Neural crest cell (in vitro differentiated cells): ENCODE measurements around the gene TAP1. TPM values are rescaled to one million over a fixed set of nuclear protein-coding genes. Genes with fewer than 3 reads are reported as not detected.
"Not testable (repeated sequence)": the region's sequence is repeated elsewhere in the genome, so short reads cannot be mapped to it uniquely, and the experiment has no call there.

ENCODE experiments used
- DNase-seq: peaks from one replicate; pipeline ENCODE4 v3.0.0; 2021; ENCODE audit warnings: low read depth, mixed read lengths, low spot score
- H3K27ac Mint-ChIP-seq: one replicate; pipeline ENCODE4 v1.8.0; 2021; ENCODE audit warnings: mild to moderate bottlenecking, mixed read lengths; ENCODE audit not compliant: unreplicated experiment
- H3K27me3 Mint-ChIP-seq: 2 replicates; pipeline ENCODE4 v1.8.0; 2021; ENCODE audit warnings: low read depth, mild to moderate bottlenecking, mixed read lengths
- H3K36me3 Mint-ChIP-seq: 2 replicates; pipeline ENCODE4 v1.8.0; 2021; ENCODE audit warnings: low read depth, mild to moderate bottlenecking, mixed read lengths
- H3K4me1 Mint-ChIP-seq: 2 replicates; pipeline ENCODE4 v1.8.0; 2021; ENCODE audit warnings: mixed read lengths
- H3K4me3 Mint-ChIP-seq: one replicate; pipeline ENCODE4 v1.8.0; 2021; ENCODE audit warnings: mild to moderate bottlenecking, mixed read lengths
- H3K9me3 Mint-ChIP-seq: 2 replicates; pipeline ENCODE4 v1.8.0; 2021; ENCODE audit warnings: mixed read lengths
- total RNA-seq: library from RNA; stranded (reverse); gene quantifications from 2 replicates; pipeline ENCODE4 v1.2.1, GENCODE V29; 2021
- TF ChIP-seq, protein P1 (sequence below): fragments of 200-600 bp; sonication (generic); conservative IDR thresholded peaks from 2 replicates; pipeline ENCODE4 v1.5.0; 2021; ENCODE audit warnings: antibody characterized with exemption, mild to moderate bottlenecking

Gene TAP1
- total RNA-seq, 1 donor from 2014 or later, result 2.7 TPM

DNA sequence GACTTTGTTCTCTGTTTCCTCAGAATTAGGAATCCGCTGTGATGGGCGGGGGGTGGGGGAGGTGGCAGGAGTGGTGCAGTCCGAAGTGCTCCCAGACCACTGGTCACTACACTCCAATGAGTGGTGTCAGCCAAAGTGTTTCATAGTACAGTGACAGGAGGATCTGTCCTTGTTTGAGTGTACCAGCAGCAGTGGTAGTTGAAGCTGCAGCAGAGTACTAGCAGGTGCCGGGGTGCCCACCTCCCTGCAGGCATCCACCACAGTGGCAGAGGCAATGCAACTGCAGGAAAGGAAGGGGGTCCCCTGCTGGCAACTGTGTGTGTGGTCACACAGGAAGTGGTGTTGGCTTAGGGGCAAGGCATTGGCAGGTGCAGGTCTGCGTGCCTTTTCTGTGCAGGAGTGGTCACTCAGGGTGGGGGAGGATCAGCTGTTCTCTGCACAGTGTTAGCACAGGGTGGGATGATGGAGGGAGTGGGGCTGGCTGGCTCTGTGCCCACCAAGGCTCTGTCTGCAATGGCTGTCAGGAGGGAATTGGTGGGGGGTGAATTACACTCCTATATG is 46.4 kb downstream of the TAP1 start:
- H3K36me3 Mint-ChIP-seq, result no peaks in the 10 kb centered on the region
- no peak overlapping the region for H3K4me3 Mint-ChIP-seq
- no peak for DNase-seq
- H3K9me3 Mint-ChIP-seq, result no peaks in the 10 kb centered on the region
- H3K27ac Mint-ChIP-seq, result no peak overlapping the region
- TF ChIP-seq, protein P1, sequence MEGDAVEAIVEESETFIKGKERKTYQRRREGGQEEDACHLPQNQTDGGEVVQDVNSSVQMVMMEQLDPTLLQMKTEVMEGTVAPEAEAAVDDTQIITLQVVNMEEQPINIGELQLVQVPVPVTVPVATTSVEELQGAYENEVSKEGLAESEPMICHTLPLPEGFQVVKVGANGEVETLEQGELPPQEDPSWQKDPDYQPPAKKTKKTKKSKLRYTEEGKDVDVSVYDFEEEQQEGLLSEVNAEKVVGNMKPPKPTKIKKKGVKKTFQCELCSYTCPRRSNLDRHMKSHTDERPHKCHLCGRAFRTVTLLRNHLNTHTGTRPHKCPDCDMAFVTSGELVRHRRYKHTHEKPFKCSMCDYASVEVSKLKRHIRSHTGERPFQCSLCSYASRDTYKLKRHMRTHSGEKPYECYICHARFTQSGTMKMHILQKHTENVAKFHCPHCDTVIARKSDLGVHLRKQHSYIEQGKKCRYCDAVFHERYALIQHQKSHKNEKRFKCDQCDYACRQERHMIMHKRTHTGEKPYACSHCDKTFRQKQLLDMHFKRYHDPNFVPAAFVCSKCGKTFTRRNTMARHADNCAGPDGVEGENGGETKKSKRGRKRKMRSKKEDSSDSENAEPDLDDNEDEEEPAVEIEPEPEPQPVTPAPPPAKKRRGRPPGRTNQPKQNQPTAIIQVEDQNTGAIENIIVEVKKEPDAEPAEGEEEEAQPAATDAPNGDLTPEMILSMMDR, result no peak
- H3K4me1 Mint-ChIP-seq, result no peaks in the 10 kb centered on the region
- peaks cover 61% of the 10 kb centered on the region for H3K27me3 Mint-ChIP-seq

DNA sequence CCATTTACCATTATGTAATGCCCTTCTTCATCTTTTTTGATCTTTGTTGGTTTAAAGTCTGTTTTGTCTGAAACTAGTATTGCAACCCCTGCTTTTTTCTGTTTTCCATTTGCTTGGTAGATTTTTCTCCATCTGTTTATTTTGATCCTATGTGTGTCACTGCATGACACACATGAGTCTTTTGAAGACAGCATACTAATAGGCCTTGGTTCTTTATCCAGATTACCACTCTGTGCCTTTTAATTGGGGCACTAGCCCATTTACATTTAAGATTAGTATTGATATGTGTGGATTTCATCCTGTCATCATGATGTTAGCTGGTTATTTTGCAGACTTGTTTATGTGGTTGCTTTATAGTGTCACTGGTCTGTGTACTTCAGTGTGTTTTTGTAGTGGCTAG is 48.1 kb downstream of the TAP1 start:
- not testable (repeated sequence) for H3K27ac Mint-ChIP-seq, H3K9me3 Mint-ChIP-seq, H3K4me3 Mint-ChIP-seq, H3K4me1 Mint-ChIP-seq, DNase-seq, H3K36me3 Mint-ChIP-seq
- H3K27me3 Mint-ChIP-seq, result peaks cover 71% of the 10 kb centered on the region

DNA sequence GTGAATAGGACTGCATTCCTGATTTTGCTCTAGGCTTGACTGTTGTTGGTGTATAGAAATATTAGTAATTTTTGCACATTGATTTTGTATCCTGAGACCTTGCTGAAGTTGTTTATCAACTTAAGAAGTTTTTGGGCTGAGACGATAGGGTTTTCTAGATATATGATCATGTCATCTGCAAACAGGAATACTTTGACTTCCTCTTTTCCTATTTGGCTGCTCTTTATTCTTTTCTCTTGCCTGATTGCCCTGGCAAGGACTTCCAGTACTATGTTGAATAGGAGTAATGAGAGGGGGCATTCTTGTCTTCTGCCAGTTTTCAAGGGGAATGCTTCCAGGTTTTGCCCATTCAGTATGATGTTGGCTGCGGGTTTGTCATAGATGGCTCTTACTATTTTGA is 50.1 kb downstream of the TAP1 start:
- H3K36me3 Mint-ChIP-seq, result peaks cover 2% of the 10 kb centered on the region
- H3K4me3 Mint-ChIP-seq, result no peak overlapping the region
- TF ChIP-seq, protein P1, result no peak
- no peaks in the 10 kb centered on the region for H3K4me1 Mint-ChIP-seq
- DNase-seq, result no peak
- peaks cover 2% of the 10 kb centered on the region for H3K9me3 Mint-ChIP-seq
- no peak overlapping the region for H3K27ac Mint-ChIP-seq
- H3K27me3 Mint-ChIP-seq, result peaks cover 83% of the 10 kb centered on the region

DNA sequence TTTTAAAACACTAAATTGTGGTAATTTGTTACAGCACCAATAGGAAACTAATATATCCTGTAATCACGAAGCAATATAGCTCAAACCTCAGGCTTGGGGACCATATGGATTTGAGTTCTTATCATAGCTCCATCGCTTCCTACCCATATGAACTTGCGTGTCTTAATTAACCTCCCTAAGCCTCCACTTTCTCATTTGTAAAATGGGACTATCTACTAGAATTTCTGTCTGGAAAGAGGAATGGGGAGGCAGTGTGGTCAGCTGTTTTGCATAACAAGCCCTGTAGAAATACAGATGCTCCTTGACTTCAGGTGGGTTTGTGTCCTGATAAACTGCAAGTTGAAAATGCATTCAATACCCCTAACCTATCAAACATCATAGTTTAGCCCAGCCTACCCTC is 53.8 kb downstream of the TAP1 start:
- H3K4me3 Mint-ChIP-seq, result no peak overlapping the region
- H3K36me3 Mint-ChIP-seq, result peaks cover 2% of the 10 kb centered on the region
- no peak overlapping the region for H3K27ac Mint-ChIP-seq
- H3K9me3 Mint-ChIP-seq, result peaks cover 2% of the 10 kb centered on the region
- H3K4me1 Mint-ChIP-seq, result peaks cover 9% of the 10 kb centered on the region
- DNase-seq, result no peak
- TF ChIP-seq, protein P1, result no peak
- H3K27me3 Mint-ChIP-seq, result peaks cover 89% of the 10 kb centered on the region

DNA sequence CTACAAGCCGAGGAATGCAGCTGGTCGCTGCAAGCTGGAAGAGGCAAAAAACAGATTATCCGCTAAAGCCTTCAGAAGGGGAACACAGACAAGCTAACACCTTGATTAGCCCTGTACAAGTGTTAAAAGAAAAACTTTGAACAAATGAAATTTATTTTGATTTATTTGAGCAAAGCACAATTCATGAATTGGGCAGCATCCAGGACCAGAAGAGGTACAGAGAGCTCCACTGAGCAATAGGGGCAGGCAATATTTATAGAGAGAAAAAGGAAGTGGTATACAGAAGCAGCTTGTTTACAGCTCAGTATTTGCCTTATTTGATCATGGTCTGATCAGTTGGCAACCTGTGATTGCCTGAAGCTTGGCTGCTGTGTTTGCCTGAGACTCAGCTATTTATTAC is 54.3 kb downstream of the TAP1 start:
- Mint-ChIP-seq H3K9me3 (peaks cover 2% of the 10 kb centered on the region), H3K36me3 (peaks cover 2% of the 10 kb centered on the region), H3K27me3 (peaks cover 89% of the 10 kb centered on the region), H3K27ac (no peak overlapping the region), H3K4me3 (no peak overlapping the region), H3K4me1 (peaks cover 9% of the 10 kb centered on the region)
- DNase-seq, result no peak
- TF ChIP-seq, protein P1, result no peak

DNA sequence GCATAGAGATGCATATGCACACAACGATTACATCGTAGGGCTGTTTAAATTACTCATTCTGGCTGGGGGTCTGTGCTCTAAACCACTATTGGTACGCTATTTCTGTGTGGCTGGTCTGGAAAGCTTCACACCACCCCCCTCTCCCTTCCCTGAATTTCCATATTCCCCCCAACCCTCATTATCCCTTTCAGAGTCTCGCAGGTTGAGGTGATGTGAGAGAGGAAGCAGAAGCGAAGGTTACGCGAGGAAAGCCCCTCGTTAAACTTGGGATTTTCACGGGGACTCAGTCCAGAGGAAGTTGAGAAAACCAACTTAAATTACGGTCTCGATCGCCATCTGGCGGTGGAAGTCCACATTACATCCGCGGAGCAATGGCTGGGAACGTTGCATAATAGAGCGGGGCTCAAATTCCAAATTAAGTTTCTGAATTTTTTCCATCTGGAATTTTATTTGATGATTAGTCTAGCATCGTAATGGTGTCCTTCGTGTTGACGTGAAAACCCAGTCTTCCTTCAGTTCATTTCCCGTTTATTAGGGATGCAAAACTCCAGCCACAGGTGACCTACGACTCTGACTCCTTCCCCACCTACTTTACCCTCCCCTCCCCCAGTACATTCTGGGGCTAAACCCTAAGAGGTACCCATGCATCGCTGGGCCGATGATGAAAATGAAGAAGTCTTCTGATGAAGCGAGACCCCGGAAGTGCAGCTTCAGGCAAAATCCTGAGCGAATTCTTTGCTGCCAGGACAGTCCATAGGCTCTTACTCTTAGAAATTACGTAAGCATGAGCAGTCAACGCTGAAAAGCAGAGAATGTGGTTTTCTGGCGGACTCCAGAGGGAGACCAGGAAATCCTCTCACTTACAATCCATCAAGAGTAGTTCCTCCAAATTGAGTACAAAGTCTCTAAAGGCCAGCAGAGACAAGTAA is 56.4 kb downstream of the TAP1 start:
- peak; percentile 90 for DNase-seq
- peak overlapping the region; percentile 70 for H3K4me3 Mint-ChIP-seq
- no peak overlapping the region for H3K27ac Mint-ChIP-seq
- peaks cover 2% of the 10 kb centered on the region for H3K36me3 Mint-ChIP-seq
- H3K27me3 Mint-ChIP-seq, result peaks cover 89% of the 10 kb centered on the region
- peaks cover 2% of the 10 kb centered on the region for H3K9me3 Mint-ChIP-seq
- TF ChIP-seq, protein P1, result peak; percentile 90
- peaks cover 9% of the 10 kb centered on the region for H3K4me1 Mint-ChIP-seq
